Neural cell (in vitro differentiated cells): Measurements from ENCODE around the gene ZNF106. TPM values are rescaled to one million over a fixed set of nuclear protein-coding genes. Genes with fewer than 3 reads are reported as not detected.

ENCODE experiments used
- H2AFZ ChIP-seq: fragments of 200-600, 300-800 bp; sonication (generic), shearing (Covaris generic); 2 replicates; pipeline ENCODE4 v1.6.0; 2014; ENCODE audit warnings: low read depth, mild to moderate bottlenecking, antibody characterized with exemption, low read length, moderate library complexity
- H3F3A ChIP-seq: fragments of 200-600 bp; shearing (Covaris generic); 2 replicates; pipeline ENCODE4 v1.6.1; 2016; ENCODE audit warnings: mild to moderate bottlenecking, moderate library complexity, mixed read lengths, antibody characterized with exemption, low read length; ENCODE audit not compliant: insufficient read depth, poor library complexity, severe bottlenecking
- H3K27ac ChIP-seq: fragments of 200-600, 300-800 bp; sonication (generic), shearing (Covaris generic); 2 replicates; pipeline ENCODE4 v1.5.1; 2014; ENCODE audit warnings: mild to moderate bottlenecking, low read length, moderate library complexity
- H3K27me3 ChIP-seq: fragments of 300-800, 200-600 bp; sonication (generic), shearing (Covaris generic); 2 replicates; pipeline ENCODE4 v1.6.0; 2014; ENCODE audit warnings: mild to moderate bottlenecking, low read depth, low read length, moderate library complexity; ENCODE audit not compliant: insufficient read depth
- H3K36me3 ChIP-seq: fragments of 300-800, 200-600 bp; sonication (generic), shearing (Covaris generic); 2 replicates; pipeline ENCODE4 v1.5.1; 2014; ENCODE audit warnings: mild to moderate bottlenecking, antibody characterized with exemption, low read length, moderate library complexity; ENCODE audit not compliant: insufficient read depth
- H3K4me2 ChIP-seq: fragments of 300-800, 200-600 bp; sonication (generic), shearing (Covaris generic); 2 replicates; pipeline ENCODE4 v1.6.0; 2014; ENCODE audit warnings: mild to moderate bottlenecking, low read length
- H3K4me3 ChIP-seq: fragments of 300-800, 200-600 bp; sonication (generic), shearing (Covaris generic); 2 replicates; pipeline ENCODE4 v1.5.1; 2014; ENCODE audit warnings: mild to moderate bottlenecking, low read length, moderate library complexity
- H3K79me2 ChIP-seq: fragments of 200-600 bp; shearing (Covaris generic); replicated peaks from 2 replicates; pipeline ENCODE4 v1.6.0; 2014; ENCODE audit warnings: mild to moderate bottlenecking, low read length, moderate library complexity; ENCODE audit not compliant: insufficient read depth
- H3K9ac ChIP-seq: fragments of 300-800, 200-600 bp; sonication (generic), shearing (Covaris generic); 2 replicates; pipeline ENCODE4 v1.6.1; 2016; ENCODE audit warnings: mild to moderate bottlenecking, low read length, mixed read lengths
- H3K9me2 ChIP-seq: fragments of 200-600 bp; shearing (Covaris generic); 2 replicates; pipeline ENCODE4 v1.6.1; 2016; ENCODE audit warnings: mild to moderate bottlenecking, low read length, mixed read lengths; ENCODE audit not compliant: insufficient read depth
- H3K9me3 ChIP-seq: fragments of 200-600, 300-800 bp; sonication (generic), shearing (Covaris generic); 2 replicates; pipeline ENCODE4 v1.6.1; 2016; ENCODE audit warnings: mild to moderate bottlenecking, mixed run types, low read length, moderate library complexity, mixed read lengths
- H4K20me1 ChIP-seq: fragments of 200-600 bp; shearing (Covaris generic); 2 replicates; pipeline ENCODE4 v1.6.1; 2016; ENCODE audit warnings: mild to moderate bottlenecking, mixed run types; ENCODE audit not compliant: insufficient read depth
- CTCF ChIP-seq: fragments of 450-650 bp; IDR thresholded peaks from 2 replicates; pipeline ENCODE4 v1.5.1; 2014; ENCODE audit warnings: antibody characterized with exemption, mild to moderate bottlenecking, moderate library complexity; ENCODE audit not compliant: poor library complexity, severe bottlenecking
- EP300 ChIP-seq: fragments of 450-650 bp; conservative IDR thresholded peaks from 2 replicates; pipeline ENCODE4 v1.6.1; 2014; ENCODE audit warnings: antibody characterized with exemption, mild to moderate bottlenecking, moderate library complexity; ENCODE audit not compliant: poor library complexity, severe bottlenecking
- EZH2 ChIP-seq: fragments of 200-600, 300-800 bp; shearing (Covaris generic), sonication (generic); IDR thresholded peaks from 2 replicates; pipeline ENCODE4 v1.6.1; 2014; ENCODE audit warnings: antibody characterized with exemption, low read length, borderline replicate concordance, mild to moderate bottlenecking; ENCODE audit not compliant: insufficient read depth, poor library complexity, severe bottlenecking
- MXI1 ChIP-seq: fragments of 450-650 bp; conservative IDR thresholded peaks from 2 replicates; pipeline ENCODE4 v1.6.1; 2014; ENCODE audit warnings: antibody characterized with exemption, mild to moderate bottlenecking; ENCODE audit not compliant: poor library complexity, severe bottlenecking
- POLR2AphosphoS5 ChIP-seq: IDR thresholded peaks from 2 replicates; pipeline ENCODE4 v1.6.1; 2012
- RAD21 ChIP-seq: fragments of 450-650 bp; conservative IDR thresholded peaks from 2 replicates; pipeline ENCODE4 v1.6.1; 2014; ENCODE audit warnings: antibody characterized with exemption, mild to moderate bottlenecking, moderate library complexity
- REST ChIP-seq: IDR thresholded peaks from 2 replicates; pipeline ENCODE4 v1.6.1; 2012; ENCODE audit warnings: borderline replicate concordance
- SMC3 ChIP-seq: fragments of 450-650 bp; conservative IDR thresholded peaks from 2 replicates; pipeline ENCODE4 v1.6.1; 2014; ENCODE audit warnings: antibody characterized with exemption, mild to moderate bottlenecking, moderate library complexity; ENCODE audit not compliant: poor library complexity
- TAF1 ChIP-seq: IDR thresholded peaks from 2 replicates; pipeline ENCODE4 v1.6.1; 2012; ENCODE audit warnings: low read depth
- polyA plus RNA-seq: library from polyadenylated mRNA; depleted of rRNA; stranded (reverse); fragments of >200 nt; gene quantifications from 2 replicates; pipeline ENCODE4 v1.2.3, GENCODE V29; 2014

Gene ZNF106
- polyA plus RNA-seq, 1 donor from 2014 or later, result 24.0 TPM

- no peak overlapping the region for H3K4me2 ChIP-seq
- no peak for TF ChIP-seq EP300
- TF ChIP-seq REST, result no peak
- no peak for TF ChIP-seq TAF1
- no peak for TF ChIP-seq RAD21
- no peak for TF ChIP-seq CTCF
- no peak for TF ChIP-seq POLR2AphosphoS5
- no peaks in the 10 kb centered on the region for H3K79me2 ChIP-seq
- H3K9ac ChIP-seq, result no peak overlapping the region
- H3K27me3 ChIP-seq, result no peaks in the 10 kb centered on the region
- no peak overlapping the region for H3K27ac ChIP-seq
- no peaks in the 10 kb centered on the region for H3K9me2 ChIP-seq
- H3K4me3 ChIP-seq, result no peak overlapping the region
- H2AFZ ChIP-seq, result no peak overlapping the region
- H3K36me3 ChIP-seq, result peaks cover 5% of the 10 kb centered on the region
- H4K20me1 ChIP-seq, result no peaks in the 10 kb centered on the region
- no peaks in the 10 kb centered on the region for H3F3A ChIP-seq
- H3K9me3 ChIP-seq, result no peaks in the 10 kb centered on the region
Observed at GRCh38 chr15:42421376-42421775, 69.6 kb downstream of the ZNF106 start.

GRCh38 chr15:42419369-42419768, 71.6 kb downstream of the ZNF106 start:
- Histone ChIP-seq H2AFZ (no peak overlapping the region), H3K9ac (no peak overlapping the region), H3K4me3 (no peak overlapping the region), H3K27me3 (no peaks in the 10 kb centered on the region), H3F3A (no peaks in the 10 kb centered on the region), H3K27ac (no peak overlapping the region), H3K9me2 (no peaks in the 10 kb centered on the region), H3K79me2 (no peaks in the 10 kb centered on the region), H4K20me1 (no peaks in the 10 kb centered on the region), H3K36me3 (no peaks in the 10 kb centered on the region), H3K4me2 (no peak overlapping the region), H3K9me3 (no peaks in the 10 kb centered on the region)
- TF ChIP-seq REST, result no peak
- TF ChIP-seq MXI1, result no peak
- no peak for TF ChIP-seq TAF1
- TF ChIP-seq RAD21, result no peak
- no peak for TF ChIP-seq SMC3
- no peak for TF ChIP-seq POLR2AphosphoS5
- no peak for TF ChIP-seq CTCF
- no peak for TF ChIP-seq EZH2
- no peak for TF ChIP-seq EP300
